K562 (cell line): ENCODE data around the gene DCN. TPM values are rescaled to one million over a fixed set of nuclear protein-coding genes. Genes with fewer than 3 reads are reported as not detected.

Experiments used
- ATAC-seq: fragments of 200-7000 bp; cut with Tn5 transposase; 3 replicates; pipeline ENCODE4 v1.9.1; 2020; ENCODE audit warnings: moderate library complexity
- BruUV-seq: library from RNA; stranded (reverse); fragments of 400-500 nt; replicated peaks from 2 replicates; lab custom pipeline; 2021; lab: Mats Ljungman, UMichigan
- CTCF ChIA-PET: fragments of 300-600 bp; formaldehyde crosslinking; extraction: SDS; loops from one replicate; lab custom pipeline; 2021; ENCODE audit warnings: low intra/inter-chr PET ratio; lab: Yijun Ruan, JAX
- POLR2A ChIA-PET: fragments of 300-600, 350-650 bp; sonication (Branson Sonifier 250); formaldehyde crosslinking; extraction: SDS; loops from one replicate; lab custom pipeline; 2021; ENCODE audit warnings: antibody characterized with exemption, inconsistent platforms; lab: Yijun Ruan, JAX
- DNase-seq, 4 experiments: peaks; one replicate each; pipeline versions ENCODE4 v3.0.0 to v3.0.0-alpha.2; 2011 to 2018; ENCODE audit warnings: low spot score in 3 of 4, mixed read lengths in 3 of 4; ENCODE audit errors: extremely low read depth in 1 of 4
- FAIRE-seq: peaks from 2 replicates; lab custom pipeline; 2011; peaks lifted over from hg19 to GRCh38; lab: Jason Lieb, UNC
- H2AFZ ChIP-seq: 2 replicates; pipeline ENCODE4 v1.6.0; 2011; ENCODE audit warnings: low read depth, low read length, control low read depth, inconsistent platforms
- H3K27ac ChIP-seq: fragments of 200-600 bp; 3 replicates; pipeline ENCODE4 v1.8.0; 2011; ENCODE audit warnings: low read depth, mild to moderate bottlenecking, control low read depth, inconsistent platforms, low read length, moderate library complexity, mixed read lengths; ENCODE audit errors: extremely low read depth
- H3K27me3 ChIP-seq, 2 experiments: fragments of 300-600 bp in 1 of 2; 2 replicates in 1 of 2; 3 replicates in 1 of 2; pipeline versions ENCODE4 v1.6.0 to v1.8.0; 2011; ENCODE audit warnings: inconsistent platforms in 2 of 2, low read length in 2 of 2, mild to moderate bottlenecking in 1 of 2, mixed read lengths in 1 of 2, moderate library complexity in 1 of 2; ENCODE audit not compliant: control insufficient read depth in 2 of 2, insufficient read depth in 2 of 2
- H3K36me3 ChIP-seq: fragments of 300-600 bp; 3 replicates; pipeline ENCODE4 v1.8.0; 2011; ENCODE audit warnings: mild to moderate bottlenecking, low read length, inconsistent platforms; ENCODE audit not compliant: control insufficient read depth, insufficient read depth
- H3K4me1 ChIP-seq, 2 experiments: fragments of 200-600 bp in 1 of 2; replicated peaks in 1 of 2; 2 replicates in 1 of 2; 3 replicates in 1 of 2; pipeline versions ENCODE4 v1.5.1 to v1.8.0; 2011; ENCODE audit warnings: inconsistent platforms in 2 of 2, low read length in 2 of 2, mild to moderate bottlenecking in 1 of 2, mixed read lengths in 1 of 2, moderate library complexity in 1 of 2; ENCODE audit not compliant: control insufficient read depth in 2 of 2, insufficient read depth in 2 of 2
- H3K4me2 ChIP-seq: 2 replicates; pipeline ENCODE4 v1.6.1; 2011; ENCODE audit warnings: low read length, control low read depth, inconsistent platforms, mixed read lengths; ENCODE audit not compliant: insufficient read depth
- H3K4me3 ChIP-seq: fragments of 200-600 bp; sonication (generic), shearing (Covaris generic); 2 replicates; pipeline ENCODE4 v1.5.1; 2016; ENCODE audit warnings: control low read depth, inconsistent platforms
- H3K79me2 ChIP-seq: fragments of 200-600 bp; 3 replicates; pipeline ENCODE4 v1.8.0; 2011; ENCODE audit warnings: low read length, inconsistent platforms; ENCODE audit not compliant: control insufficient read depth, insufficient read depth
- H3K9ac ChIP-seq, 2 experiments: 2 replicates each; pipeline versions ENCODE4 v1.6.0 to v1.6.1; 2011; ENCODE audit warnings: low read depth in 2 of 2, low read length in 2 of 2, control low read depth in 1 of 2, inconsistent platforms in 1 of 2, mild to moderate bottlenecking in 1 of 2, mixed read lengths in 1 of 2; ENCODE audit not compliant: insufficient read depth in 1 of 2
- H3K9me1 ChIP-seq: one replicate; pipeline ENCODE4 v1.6.0; 2011; ENCODE audit warnings: inconsistent platforms, mild to moderate bottlenecking, low read length, moderate library complexity; ENCODE audit not compliant: control insufficient read depth, insufficient read depth
- H3K9me3 ChIP-seq: replicated peaks from 2 replicates; pipeline ENCODE4 v1.5.1; 2011; ENCODE audit warnings: low read depth, low read length, inconsistent platforms; ENCODE audit not compliant: control insufficient read depth, insufficient read depth
- H4K20me1 ChIP-seq: replicated peaks from 2 replicates; pipeline ENCODE4 v1.6.1; 2011; ENCODE audit warnings: low read length, inconsistent platforms, mixed read lengths; ENCODE audit not compliant: control insufficient read depth, insufficient read depth
- DEAF1 ChIP-seq: fragments of 450-650 bp; formaldehyde crosslinking; IDR thresholded peaks from 2 replicates; pipeline ENCODE4 v1.4.0; 2020; ENCODE audit warnings: mild to moderate bottlenecking, moderate library complexity
- GABPA ChIP-seq: fragments of 200-800 bp; sonication (Bioruptor generic); conservative IDR thresholded peaks from 2 replicates; pipeline ENCODE4 v1.6.1; 2016; ENCODE audit warnings: low read depth, missing genetic modification characterization, missing compliant biosample characterization
- MLLT1 ChIP-seq, 2 experiments: fragments of 450-650 bp; IDR thresholded peaks; 2 replicates each; pipeline ENCODE4 v1.6.1; 2016
- NUFIP1 ChIP-seq: fragments of 450-650 bp; IDR thresholded peaks from 2 replicates; pipeline ENCODE4 v1.6.1; 2018; ENCODE audit not compliant: partially characterized antibody
- PHTF2 ChIP-seq: fragments of 250-450 bp; sonication (Bioruptor Pico); IDR thresholded peaks from 2 replicates; pipeline ENCODE4 v1.5.0; 2021; ENCODE audit warnings: mild to moderate bottlenecking
- POLR2H ChIP-seq: IDR thresholded peaks from 2 replicates; pipeline ENCODE4 v1.6.1; 2016; ENCODE audit warnings: missing genetic modification characterization, low read depth, mild to moderate bottlenecking, control low read depth, missing compliant biosample characterization, moderate library complexity
- RNF2 ChIP-seq: sonication (generic); IDR thresholded peaks from 2 replicates; pipeline ENCODE4 v1.6.1; 2016
- RNF219 ChIP-seq: fragments of 250-450 bp; sonication (Bioruptor Pico); IDR thresholded peaks from 2 replicates; pipeline ENCODE4 v1.5.0; 2022; ENCODE audit warnings: mild to moderate bottlenecking
- SRSF3 ChIP-seq: fragments of 200-400 bp; formaldehyde crosslinking; IDR thresholded peaks from 2 replicates; pipeline ENCODE4 v1.6.1; 2016; ENCODE audit warnings: mild to moderate bottlenecking, low read length, moderate library complexity; ENCODE audit not compliant: insufficient read depth
- USF1 ChIP-seq: sonication (generic); formaldehyde crosslinking; IDR thresholded peaks from 2 replicates; pipeline ENCODE4 v1.9.0; 2022; ENCODE audit warnings: mild to moderate bottlenecking, missing genetic modification reagents
- ZNF134 ChIP-seq: fragments of 250-450 bp; sonication (Bioruptor Pico); conservative IDR thresholded peaks from 2 replicates; pipeline ENCODE4 v1.4.0; 2020
- ZNF77 ChIP-seq: fragments of 250-450 bp; sonication (Bioruptor Pico); IDR thresholded peaks from 2 replicates; pipeline ENCODE4 v1.5.0; 2020
- in situ Hi-C: fragments of 300-500 bp; cut with MboI; formaldehyde crosslinking; loops from 4 replicates; pipeline ENCODE4 v1.15.0; 2018; ENCODE audit warnings: inconsistent platforms, mixed read lengths
- intact Hi-C: fragments of 100-400 bp; cut with micrococcal nuclease; formaldehyde crosslinking; loops from 2 replicates; pipeline ENCODE4 v1.14.2; 2022
- polyA plus RNA-seq, 8 experiments: library from polyadenylated mRNA; depleted of rRNA in 4 of 8; stranded (reverse) in 5 of 8; unstranded in 3 of 8; fragments of >200 nt; fragmentation: Nextera tagmentation in 2 of 8; fragmentation: Illumina TruSeq in 1 of 8; extraction: Ambion mirVana in 2 of 8; extraction: Trizol in 1 of 8; gene quantifications; 2 replicates each; pipeline versions ENCODE4 v1.2.1 to v1.2.3, GENCODE V29; 2011 to 2014; ENCODE audit warnings: inconsistent platforms in 1 of 8, missing spikeins in 1 of 8
- total RNA-seq, 7 experiments: library from RNA; depleted of rRNA in 6 of 7; stranded (reverse); fragments of >200 nt in 6 of 7; fragmentation: Illumina TruSeq in 2 of 7; extraction: Trizol in 2 of 7; gene quantifications; 2 replicates each; pipeline versions ENCODE4 v1.2.1 to v1.2.3, GENCODE V29; 2011 to 2021; ENCODE audit warnings: low replicate concordance in 1 of 7

The DCN gene
- total and polyA plus RNA-seq, 9 of the 15 experiments (the other 6 are each of a cell fraction or from before 2014, with no cell fraction given), result 0.08 to 2.4 (median 0.31) TPM; not detected in 1

GRCh38 chr12:91182636-91183455 is at the start of gene DCN (continued):
- TF ChIP-seq SRSF3 (no peak), MLLT1 (IDR thresholded peaks at IDR 0.05) (no peak), GABPA (tag) (no peak), DEAF1 (CRISPR knock-in tag) (no peak), POLR2H (no peak), ZNF134 (CRISPR knock-in tag) (no peak)
- TF ChIP-seq, all 486 proteins: peak for 0

GRCh38 chr12:91230841-91231240 is 48.2 kb upstream of the DCN start:
- H3K79me2 ChIP-seq, result no peaks in the 10 kb centered on the region
- H3K9ac ChIP-seq, result no peak overlapping the region
- no peaks in the 10 kb centered on the region for H3K9me3 ChIP-seq
- H3K27ac ChIP-seq, result no peak overlapping the region
- H3K27me3 ChIP-seq, result no peaks in the 10 kb centered on the region
- no peak for ATAC-seq
- no peak overlapping the region for H2AFZ ChIP-seq
- no peak for FAIRE-seq
- H3K9me1 ChIP-seq, result no peaks in the 10 kb centered on the region
- no peaks in the 10 kb centered on the region for H3K4me1 ChIP-seq
- no peak for DNase-seq
- H4K20me1 ChIP-seq, result no peaks in the 10 kb centered on the region
- no peaks in the 10 kb centered on the region for H3K36me3 ChIP-seq
- ChIA-PET CTCF (no interaction called here), POLR2A (no interaction called here)
- in situ Hi-C loops (no loop called here), intact Hi-C loops (no loop called here)
- H3K4me3 ChIP-seq, result no peak overlapping the region
- no TSS peak for BruUV-seq
- H3K4me2 ChIP-seq, result no peak overlapping the region
- TF ChIP-seq RNF2 (no peak), NUFIP1 (no peak), ZNF77 (CRISPR knock-in tag) (no peak), USF1 (CRISPR knock-in tag) (no peak), PHTF2 (no peak), RNF219 (no peak)
